Suppressor macrophage (primary cell): ENCODE measurements around the gene METRNL.

Experiments
- DNase-seq, 4 experiments: peaks; one replicate each; pipeline ENCODE4 v3.0.0-alpha.2; 2020 to 2022

METRNL gene

GRCh38 chr17:83067718-83068261 is 11.6 kb upstream of the METRNL start:
- DNase-seq, result peak in 1 of 4 experiments; percentile 39

- no peak for DNase-seq
Observed at GRCh38 chr17:83068641-83069570, 10.5 kb upstream of the METRNL start.

GRCh38 chr17:83069571-83069906 is 9.9 kb upstream of the METRNL start:
- DNase-seq, result no peak

DNA sequence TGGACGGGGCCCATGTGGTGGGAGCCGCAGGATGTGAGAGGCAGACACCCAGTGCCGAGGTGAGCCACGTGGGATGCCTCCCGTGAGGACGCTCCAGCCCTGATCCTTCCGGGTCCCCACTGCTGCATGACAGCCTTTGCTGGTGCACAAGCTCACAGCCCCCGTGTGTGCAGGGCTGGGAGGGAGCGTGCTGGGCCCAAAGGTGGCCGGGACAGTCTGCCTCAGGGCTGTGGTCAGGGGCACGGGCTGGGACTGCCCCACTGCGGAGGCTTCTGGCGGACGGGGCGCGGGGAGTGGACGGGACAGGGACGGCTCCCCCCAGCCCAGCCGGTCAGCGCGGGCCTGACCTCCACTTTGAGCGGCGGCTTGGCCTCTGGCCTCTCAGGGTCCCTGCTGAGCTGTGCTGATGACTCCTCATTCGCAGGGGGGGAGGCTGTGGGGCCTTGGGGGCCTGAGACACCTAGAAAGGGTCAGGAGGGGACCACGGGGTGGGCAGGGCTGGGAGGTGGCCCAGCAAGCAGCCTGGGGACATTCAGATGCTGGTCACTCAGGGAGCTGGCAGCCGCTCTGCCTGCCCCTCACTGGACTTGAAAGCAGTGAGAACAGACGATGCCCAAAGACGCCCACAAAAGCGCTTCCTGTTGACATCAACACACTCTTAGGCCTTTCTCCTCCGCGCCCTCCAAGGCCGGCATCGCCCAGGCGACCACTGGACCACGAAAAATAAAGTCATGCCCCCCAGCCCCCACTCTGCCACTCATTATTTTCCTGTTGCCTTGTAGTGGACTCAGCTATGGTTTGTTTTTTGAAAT is 9.3 kb upstream of the METRNL start:
- peak in 1 of 4 experiments; percentile 48 for DNase-seq

GRCh38 chr17:83070800-83071341 is 8.5 kb upstream of the METRNL start:
- no peak for DNase-seq

DNA sequence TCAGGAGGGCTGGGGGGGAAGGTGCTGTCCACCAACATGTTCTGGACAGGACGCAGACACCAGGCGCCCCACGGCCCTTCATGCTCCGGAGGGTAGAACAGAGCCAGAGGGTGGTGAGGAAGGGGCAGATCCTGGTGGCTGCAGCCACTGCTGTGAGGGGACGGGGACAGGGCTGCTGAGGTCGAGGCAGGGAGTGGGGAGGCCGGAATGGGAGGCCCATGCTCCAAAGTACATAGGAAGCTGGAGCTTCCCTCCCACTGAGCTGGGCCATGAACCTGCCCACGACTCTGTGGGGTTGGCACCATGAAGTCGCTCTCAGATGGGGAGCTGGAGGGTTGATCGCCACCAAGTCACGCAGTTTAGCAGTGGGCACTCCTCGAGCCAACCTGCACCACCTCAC is 8.0 kb upstream of the METRNL start:
- DNase-seq, result no peak

- peak; percentile 75 to 91 (median 85) for DNase-seq
Observed at GRCh38 chr17:83071966-83072562, 7.3 kb upstream of the METRNL start.

DNA sequence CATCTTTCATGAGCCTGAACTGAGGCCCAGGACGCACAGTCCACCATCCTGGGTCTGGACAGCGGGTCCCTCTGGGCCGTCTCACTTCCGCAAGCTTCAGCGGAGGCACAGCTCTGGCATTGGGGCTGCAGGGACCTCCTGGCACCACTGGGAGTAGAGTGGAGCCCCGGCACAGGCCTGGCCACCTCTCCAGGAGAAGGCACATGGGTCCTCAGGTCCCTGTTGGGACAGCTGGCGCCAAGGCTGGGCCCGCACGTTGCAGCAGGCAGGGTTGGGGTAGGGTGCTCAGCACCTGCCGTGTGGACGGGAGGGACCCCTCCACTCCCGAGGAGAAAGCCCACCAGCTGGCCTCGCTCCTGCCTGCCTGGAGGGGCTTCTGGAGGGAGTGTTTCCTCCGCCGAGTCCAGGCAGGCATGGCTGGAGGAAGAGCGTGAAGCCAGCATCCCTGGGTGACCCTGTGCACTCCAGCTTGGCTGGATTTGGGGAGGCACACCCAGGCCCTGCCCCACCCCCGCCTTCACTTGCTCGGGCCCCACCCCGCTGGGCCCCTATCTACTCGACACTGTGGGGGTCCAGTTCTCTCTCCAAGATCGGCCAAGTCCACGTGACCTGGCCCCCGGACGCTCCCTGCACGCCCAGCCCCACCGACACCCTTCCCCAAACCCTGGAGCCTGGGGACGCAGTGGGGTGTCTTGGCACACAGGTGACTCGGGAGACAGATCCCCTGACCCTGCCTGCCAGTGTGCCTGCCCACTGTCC is 6.6 kb upstream of the METRNL start:
- DNase-seq, result no peak

DNA sequence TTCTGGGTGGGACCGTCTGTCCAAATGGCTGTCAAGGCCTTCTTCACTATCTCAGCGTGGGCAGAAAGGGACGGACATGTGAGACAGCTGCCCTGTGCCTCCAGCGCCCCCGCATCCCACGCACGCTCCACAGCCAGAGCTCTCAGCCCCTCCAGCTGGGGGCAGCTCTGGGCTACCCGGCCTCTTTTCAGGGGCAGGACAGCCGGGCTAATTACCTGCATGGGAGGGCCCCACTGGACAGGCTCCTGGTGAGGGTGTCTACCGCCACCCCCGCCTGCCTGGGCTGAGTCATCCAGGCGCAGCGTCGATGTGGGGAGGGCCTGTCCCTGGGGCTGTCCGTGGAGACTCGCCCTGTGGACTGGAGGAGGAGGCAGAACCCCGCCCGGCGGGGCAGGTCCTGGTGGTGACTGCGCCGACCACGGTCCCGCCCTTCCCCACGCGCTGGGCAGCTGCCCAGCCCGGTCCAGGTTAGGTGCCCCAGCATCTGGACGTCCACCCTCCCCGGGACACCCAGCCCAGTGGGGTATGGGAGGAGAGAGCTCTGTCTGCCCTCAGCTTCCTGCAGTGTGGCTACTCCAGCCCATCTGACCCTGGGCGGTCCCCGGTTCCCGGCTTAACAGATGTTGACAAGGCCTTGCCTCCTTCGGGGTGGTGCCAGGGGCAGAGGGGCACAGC is 5.9 kb upstream of the METRNL start:
- DNase-seq, result peak; percentile 54 to 78 (median 61)

DNA sequence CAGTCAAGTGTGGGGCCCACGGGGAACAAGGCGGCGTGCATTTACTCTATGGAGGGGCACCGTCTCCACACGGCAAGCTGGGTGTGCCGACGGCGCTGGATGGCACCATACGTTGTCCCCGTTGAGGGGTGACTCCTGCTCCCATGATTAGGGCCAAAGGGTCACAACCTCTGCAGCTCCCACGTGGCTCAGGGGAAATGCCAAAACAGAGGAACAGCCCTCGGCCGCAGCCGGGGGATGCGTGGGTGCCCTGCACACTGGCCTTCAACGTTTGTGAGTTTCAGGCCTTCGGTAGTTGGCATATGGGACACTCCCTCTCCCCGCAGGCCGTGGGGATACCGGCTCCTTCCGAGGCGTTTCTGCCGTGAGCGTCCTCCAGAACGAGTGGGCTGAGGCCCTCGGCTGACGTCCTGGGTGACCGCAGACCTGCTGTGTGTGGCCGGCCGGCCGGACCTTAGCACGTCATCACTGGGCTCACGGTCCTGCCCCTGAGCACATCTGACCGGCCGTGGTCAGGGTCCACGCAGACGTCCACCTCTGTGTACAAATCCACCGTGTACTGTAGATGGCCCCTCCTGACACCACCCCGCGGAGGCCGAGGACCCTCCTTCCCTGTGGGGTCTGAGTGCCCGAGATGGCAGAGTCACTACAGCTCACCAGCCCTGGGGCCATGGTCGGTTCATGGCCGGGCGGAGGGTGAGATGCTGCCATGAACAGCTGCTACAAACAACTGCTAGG is 4.8 kb upstream of the METRNL start:
- no peak for DNase-seq

DNA sequence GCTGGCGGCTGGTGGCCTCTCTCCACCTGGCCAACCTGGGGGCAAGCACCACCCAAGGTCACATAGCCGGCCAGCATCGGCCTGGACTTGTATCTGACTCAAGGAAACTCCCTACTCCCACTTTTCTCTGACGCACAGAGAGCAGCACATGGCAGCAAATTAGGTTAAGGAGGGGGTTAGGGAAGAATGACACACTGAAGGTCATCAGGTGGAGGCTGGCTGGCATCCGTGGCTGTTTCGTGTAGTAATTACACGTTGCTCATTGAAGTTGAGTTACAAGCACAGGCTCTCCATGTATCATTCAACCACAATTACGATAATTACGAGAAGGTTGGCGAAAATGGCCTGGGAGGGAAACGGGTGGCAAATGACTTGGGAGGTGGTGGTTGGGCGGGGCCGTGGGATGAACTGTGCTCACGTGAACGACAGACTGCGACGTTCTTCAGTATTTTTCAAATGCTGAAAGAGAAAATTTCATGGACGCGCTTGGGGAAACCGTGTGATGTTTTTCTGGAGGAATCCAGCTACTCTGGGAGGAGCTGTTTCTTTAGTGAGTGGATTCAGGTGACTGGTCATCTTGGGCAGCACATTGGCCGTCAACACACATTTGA is 4.0 kb upstream of the METRNL start:
- DNase-seq, result no peak

- no peak for DNase-seq
Observed at GRCh38 chr17:83076938-83077337, 2.5 kb upstream of the METRNL start.

GRCh38 chr17:83077411-83077810 is 2.0 kb upstream of the METRNL start:
- DNase-seq, result no peak

DNA sequence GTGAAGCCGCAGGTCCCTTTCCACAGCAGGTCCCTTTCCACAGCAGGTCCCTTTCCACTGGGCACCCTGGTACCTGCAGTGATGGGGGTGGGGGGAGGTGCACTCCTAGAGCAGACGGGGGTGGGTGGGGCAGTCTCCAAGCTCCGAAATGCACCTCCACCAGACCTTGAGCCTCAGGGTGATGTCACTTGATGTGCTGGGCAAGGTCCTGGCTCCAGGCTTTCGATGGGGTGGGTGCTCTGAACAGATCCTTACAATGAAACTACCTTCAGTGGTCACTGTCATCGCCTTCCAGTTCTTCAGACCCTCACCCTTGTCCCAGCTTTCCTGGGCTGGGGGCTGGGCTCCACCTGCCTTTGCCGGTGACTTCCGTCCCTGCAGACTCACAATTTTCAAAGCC is 1.5 kb upstream of the METRNL start:
- no peak for DNase-seq

DNA sequence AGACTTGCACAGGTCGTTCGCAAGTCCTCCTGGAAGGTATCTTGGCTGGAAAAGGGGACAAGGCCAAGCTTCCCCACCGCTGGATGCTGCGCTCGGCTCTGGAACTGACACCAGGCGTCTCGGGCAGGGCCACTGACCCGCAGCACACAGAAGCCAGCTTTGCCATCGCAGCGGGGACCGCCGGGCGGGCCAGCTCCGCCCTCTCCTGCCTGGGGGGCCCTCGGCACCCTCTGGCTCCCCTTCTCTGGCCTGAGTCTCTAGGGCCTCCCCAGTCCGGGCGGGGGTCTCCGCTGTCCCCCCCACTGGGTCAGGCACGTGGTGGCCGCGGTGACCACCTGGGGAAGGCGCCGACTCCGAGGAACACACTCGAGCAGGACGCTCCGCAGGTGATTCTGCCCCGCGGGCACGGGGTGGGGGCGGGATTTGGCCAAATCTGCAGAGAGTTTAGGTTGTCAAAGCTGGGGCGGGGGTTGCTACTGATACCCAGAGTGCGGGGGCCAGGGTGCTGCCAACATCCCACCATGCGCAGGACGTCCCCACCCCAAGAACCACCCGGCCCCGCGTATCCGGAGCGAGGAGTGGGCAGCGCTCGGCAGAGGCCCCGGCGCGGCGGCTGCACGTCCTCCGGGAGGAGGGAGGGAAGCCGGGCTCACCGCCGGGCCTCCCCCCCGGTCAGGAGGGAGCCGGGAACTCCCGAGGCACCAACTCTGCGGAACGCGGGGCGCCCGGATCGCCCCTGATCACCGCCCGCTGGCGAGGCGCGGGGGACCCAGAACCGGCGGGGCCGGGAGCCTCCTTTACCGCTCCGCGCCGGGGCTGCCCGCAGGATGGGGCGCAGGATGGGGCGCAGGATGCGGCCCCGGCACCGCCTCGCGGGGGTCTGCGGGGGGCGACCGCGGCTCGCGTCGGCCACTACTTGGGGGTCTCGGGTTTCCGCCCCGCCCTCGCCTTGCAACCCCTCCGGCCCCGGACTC is 744 bp upstream of the METRNL start:
- DNase-seq, result peak in 3 of 4 experiments; percentile 47 to 69 (median 58)

DNA sequence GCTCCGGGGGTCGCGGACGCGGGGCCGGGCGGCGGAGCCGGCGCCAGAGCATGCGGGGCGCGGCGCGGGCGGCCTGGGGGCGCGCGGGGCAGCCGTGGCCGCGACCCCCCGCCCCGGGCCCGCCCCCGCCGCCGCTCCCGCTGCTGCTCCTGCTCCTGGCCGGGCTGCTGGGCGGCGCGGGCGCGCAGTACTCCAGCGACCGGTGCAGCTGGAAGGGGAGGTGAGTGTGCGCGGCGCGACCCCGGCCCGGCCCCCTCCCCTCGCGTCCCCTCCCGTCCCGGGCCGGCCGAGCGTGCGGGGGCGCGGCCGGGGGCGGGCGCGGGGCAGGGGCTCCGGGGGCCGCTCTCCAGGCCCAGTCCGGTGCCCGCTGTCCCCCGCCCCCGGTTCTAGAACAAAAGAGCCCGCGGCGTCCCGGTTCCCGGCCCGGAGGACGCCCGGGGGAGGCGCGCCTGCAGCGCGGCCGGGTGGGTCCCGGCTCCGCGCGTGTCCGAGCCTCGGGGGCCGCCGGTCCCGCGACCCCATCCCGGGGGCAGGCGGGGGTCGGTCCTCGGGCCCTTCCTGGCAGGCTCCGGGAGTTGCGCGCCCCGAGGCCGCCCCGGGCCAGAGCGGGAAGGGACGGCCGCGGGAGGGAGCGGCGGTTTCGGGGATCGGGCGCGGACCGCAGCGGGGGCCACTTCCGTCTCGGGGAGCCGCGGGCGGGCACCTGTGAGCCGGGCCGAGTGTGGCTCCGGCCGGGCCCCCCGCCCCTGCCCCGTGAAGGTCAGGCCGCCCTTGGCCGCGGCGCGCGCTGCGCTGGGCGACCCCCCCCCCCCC is 563 bp downstream of the METRNL start:
- peak; percentile 46 to 75 (median 56) for DNase-seq

DNA sequence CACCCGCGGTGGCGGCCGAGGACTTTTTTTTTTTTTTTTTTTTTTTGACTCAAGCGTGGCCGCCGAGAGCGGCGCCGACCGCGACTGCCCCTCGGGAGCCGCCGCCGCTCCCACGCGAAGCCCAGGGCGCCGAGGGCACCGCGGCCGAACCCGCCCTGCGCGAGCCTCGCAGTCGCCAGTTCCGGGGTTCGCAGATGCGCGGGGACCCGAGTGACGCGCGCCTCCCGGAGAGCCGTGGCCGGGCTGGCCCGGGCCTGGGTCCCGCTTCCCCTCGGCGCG is 1.1 kb downstream of the METRNL start:
- DNase-seq, result no peak
